Inferior parietal cortex (tissue), 1 donor: Measurements from ENCODE around the gene IQCK.
A peak's percentile ranks its signal among the peaks of the same experiment; 100 is the strongest.
"Not testable (repeated sequence)": the region's sequence is repeated elsewhere in the genome, so short reads cannot be mapped to it uniquely, and the experiment has no call there.

ENCODE experiments used
- DNase-seq: peaks from one replicate; pipeline ENCODE4 v3.0.0-alpha.2; 2016; ENCODE audit errors: extremely low spot score

IQCK gene

GRCh38 chr16:19757762-19758595, 39.9 kb downstream of the IQCK start:
- peak; percentile 79 for DNase-seq

DNA sequence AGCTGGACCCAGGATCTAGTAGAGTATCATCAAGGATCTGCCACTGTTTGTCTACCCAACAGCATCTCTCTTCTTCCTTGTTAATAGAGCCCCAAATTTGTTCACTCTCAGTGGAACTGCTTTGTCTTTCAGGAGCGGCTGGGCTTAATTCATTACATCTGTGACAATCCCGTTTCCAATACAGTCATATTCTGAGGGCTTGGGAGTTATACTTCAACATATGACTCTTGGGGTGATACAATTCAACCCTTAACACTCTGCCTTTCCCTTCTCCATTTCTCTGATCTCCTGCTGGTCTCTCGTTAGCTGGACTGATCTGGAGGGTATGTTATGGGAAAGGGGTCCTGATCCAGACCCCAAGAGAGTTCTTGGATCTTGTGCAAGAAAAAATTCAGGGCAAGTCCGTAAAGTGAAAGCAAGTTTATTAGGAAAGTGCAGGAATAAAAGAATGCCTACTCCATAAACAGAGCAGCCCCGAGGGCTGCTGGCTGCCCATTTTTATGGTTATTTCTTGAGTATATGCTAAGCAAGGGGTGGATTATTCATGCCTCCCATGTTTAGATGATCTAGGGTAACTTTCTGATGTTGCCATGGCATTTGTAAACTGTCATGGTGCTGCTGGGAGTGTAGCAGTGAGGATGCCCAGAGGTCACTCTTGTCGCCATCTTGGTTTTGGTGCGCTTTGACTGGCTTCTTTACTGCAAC, 42.4 kb downstream of the IQCK start:
- DNase-seq = no peak

DNA sequence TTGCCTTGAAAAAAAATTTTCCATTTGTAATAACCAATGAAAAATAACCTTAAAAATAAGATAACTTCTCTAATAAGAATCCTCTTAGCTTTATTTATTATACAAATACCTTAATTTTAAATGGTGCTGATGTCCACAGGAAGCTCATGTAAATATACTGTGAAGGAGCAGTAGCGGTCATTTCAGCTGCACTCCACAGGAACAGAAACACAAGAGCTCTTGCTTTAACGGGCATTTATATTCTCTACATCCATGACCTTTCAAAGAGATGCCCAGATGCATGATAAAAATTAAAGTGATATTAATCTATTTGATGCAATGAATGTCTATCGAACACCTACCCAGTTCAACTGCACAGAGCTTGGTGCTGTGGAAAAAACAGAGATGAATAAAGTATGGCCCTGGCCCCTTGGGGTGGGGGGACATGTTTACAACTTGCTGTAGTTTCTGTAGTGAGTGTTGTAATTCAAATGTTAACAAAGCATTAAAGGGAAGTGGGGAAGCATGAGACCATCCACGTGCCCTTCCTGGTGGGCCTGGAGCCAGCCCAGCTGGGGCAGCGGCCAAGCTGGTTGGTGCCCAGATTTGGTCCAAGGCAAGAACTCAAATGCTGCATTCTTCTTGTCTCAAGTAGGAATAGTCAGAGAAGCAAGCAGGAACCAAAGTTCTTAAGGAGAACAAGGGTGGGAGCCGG, 47.9 kb downstream of the IQCK start:
- DNase-seq = peak; percentile 86

- DNase-seq = no peak
These were observed 48.4 kb downstream of the IQCK start for GRCh38 chr16:19766554-19766884.

- DNase-seq = no peak
These were observed 48.9 kb downstream of the IQCK start for GRCh38 chr16:19766988-19767387.

DNA sequence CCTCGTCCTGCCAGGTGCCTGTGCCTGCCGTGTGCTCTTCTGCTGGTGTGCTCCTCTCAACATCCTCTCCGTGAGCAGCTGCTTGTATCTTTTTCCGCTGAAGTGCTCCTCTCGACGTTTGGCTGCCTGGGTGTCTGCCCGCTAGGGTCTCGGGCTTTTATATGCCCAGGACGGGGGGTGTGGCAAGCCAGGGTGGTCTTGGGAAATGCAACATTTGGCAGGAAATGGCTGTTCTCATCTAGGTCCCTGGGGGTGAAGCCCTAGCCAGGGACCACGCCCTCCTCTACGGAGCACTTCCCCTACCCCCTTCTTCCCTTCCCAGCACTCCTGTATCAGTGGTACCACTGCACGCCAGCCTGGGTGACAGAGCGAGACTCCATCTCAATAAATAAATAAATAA, 49.4 kb downstream of the IQCK start:
- no peak for DNase-seq

DNA sequence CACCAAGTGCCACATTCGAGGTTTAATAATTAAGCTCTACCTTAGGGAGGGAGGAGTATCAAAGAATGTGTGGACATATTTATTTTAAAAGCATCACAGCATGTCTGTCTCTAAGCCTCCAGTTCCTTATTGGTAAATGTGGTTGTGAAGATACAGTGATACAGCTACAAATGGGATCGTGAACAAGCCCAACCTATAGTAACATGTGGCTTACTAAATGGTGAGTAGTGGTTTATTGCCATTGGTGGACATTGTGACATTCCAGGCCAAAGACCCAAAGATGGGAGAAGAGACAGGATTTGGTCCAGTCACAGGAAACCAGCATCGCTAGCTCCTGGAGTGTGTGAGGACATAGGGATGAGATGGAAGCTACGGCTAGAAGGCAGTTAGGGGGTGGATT, 51.2 kb downstream of the IQCK start:
- no peak for DNase-seq

GRCh38 chr16:19771040-19771439, 53.0 kb downstream of the IQCK start:
- DNase-seq = no peak

GRCh38 chr16:19771796-19772195, 53.7 kb downstream of the IQCK start:
- no peak for DNase-seq

GRCh38 chr16:19774024-19774423, 56.0 kb downstream of the IQCK start:
- DNase-seq = no peak

DNA sequence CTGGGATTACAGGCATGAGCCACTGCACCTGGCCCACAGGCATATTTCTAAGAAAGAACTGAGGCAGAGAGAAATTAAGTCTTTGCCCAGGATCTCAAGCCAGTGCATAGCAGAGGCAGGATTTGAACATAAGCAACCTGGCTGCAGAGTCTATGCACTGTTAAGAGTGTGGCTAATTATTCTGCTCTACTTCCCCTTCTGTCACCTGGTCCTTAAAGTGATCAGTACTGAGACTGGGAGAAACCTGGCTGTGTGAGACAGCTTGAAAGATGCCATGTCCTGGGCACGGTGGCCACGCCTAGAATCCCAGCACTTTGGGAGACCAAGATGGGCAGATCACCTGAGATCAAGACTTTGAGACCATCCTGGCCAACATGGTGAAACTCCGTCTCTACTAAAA, 58.1 kb downstream of the IQCK start:
- DNase-seq = no peak

DNA sequence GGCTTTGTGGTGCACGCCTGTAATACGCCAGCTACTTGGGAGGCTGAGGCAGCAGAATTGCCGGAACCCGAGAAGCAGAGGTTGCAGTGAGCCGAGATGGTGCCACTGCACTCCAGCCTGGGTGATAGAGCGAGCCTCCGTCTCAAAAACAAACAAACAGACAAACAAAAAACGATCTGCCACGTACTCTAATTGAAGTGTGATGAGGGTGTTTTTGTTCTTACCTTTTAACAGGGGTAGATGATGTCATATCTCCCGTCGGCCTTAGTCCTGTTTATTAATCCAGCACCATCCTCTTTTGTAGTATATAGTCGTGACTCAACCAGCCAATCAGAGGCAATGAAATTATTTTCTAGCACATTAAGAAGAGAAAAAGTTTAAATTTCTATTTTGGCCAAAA, 58.5 kb downstream of the IQCK start:
- DNase-seq = no peak

- DNase-seq = no peak
These were observed 62.2 kb downstream of the IQCK start for GRCh38 chr16:19780321-19780720.

DNA sequence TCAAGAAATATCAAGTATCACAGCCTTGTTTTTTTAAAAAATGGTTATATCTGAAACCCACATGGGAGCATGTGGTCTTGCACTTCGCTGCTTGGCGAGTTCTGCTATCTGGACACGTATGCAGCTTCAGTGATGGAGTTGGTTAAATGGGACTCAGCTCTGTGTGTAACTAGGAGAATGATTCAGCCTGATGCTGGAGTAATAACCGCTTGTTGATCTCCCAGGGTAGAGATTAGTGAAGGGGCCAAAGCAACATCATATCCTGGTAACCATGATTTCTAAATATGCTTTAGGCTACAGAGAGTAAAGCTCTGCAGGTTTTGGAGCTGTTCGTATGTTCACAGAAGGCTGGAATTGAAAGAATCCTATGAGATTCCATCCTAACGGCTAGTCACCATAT, 63.2 kb downstream of the IQCK start:
- no peak for DNase-seq

- DNase-seq = no peak
These were observed 65.5 kb downstream of the IQCK start for GRCh38 chr16:19783363-19784182.

DNA sequence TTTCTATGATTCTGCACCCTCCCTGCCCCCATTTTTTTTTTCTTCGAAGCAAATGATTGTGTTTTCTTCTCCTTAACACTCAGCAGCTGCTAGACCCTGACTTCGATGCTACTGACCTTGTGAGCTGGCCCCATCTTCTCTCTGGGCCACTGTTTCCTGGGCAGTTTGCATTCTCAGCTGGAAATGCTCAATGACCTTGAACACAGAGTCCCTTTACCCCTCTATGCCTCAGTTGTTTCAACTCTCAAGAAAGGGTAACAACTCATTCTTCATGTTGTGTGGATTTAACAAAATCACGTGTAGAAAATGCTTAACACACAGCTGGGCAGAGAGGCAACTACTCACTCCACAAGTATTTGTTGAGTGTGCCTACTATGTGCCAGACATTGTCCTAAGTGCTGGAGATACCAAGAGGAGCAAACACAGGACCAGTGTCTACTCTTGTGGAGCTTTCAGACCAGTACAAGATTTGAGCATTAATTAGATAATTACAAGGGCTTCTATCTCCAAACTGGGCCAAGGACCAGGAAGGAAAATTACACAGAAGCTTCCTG, 66.2 kb downstream of the IQCK start:
- DNase-seq = no peak

DNA sequence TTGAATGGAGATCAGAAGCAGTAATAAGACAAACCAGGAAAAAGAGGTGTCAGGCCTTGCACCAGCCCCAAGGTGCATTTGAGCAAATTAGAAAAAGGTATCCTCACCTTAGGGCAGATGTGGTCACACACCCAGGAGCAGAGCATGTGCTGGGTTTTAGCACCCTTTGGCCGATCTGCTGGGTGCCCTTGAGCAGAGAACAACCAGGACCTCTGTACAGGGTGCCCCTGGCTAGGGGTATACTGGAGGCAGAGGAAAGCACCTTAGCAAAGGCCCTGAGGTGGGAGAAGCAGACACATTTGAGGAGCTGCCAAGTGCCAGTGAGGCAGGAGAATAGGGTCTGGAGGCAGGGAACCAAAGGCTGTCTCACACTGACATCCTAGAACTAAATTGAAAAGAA, 67.0 kb downstream of the IQCK start:
- DNase-seq = no peak

- DNase-seq = no peak
These were observed 67.5 kb downstream of the IQCK start for GRCh38 chr16:19785512-19786130.

GRCh38 chr16:19801369-19801768, 83.3 kb downstream of the IQCK start:
- DNase-seq = not testable (repeated sequence)

DNA sequence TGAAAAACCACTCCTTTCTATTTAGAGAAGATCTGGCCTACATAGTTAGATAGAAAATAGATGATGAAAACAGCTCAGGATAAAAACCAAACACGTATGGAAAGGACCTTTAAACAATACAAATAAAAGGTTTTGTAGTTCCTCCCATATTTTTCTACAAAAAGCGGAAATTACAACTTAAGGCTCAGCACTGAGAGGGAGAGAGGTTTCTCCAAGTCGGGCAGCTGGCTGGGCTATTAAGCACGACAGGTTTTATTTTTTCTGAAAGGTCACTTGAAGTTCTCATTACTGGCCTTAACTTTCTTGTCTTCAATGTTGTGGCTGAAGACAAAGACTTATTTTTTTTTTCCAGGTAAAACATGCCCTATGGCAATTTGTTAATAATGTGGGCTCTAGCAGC, 83.8 kb downstream of the IQCK start:
- DNase-seq = not testable (repeated sequence)

- DNase-seq = no peak
These were observed 84.5 kb downstream of the IQCK start for GRCh38 chr16:19802612-19803011.
